Activated CD4-positive, alpha-beta memory T cell treated with anti-CD3 and anti-CD28 coated beads, Interleukin-2, amount 10 ng/mL, durations not matched to agents 7 days and 5 days (primary cell): Measurements from ENCODE around the gene ARHGAP4. TPM values are rescaled to one million over a fixed set of nuclear protein-coding genes. Genes with fewer than 3 reads are reported as not detected.

ENCODE experiments used
- CTCF ChIA-PET: fragments of 350-600 bp; sonication (Branson Sonifier 250); formaldehyde crosslinking; loops from one replicate; lab custom pipeline; 2021; ENCODE audit warnings: antibody characterized with exemption, inconsistent platforms; lab: Charles Lee
- POLR2A ChIA-PET: fragments of 350-600 bp; sonication (Branson Sonifier 250); formaldehyde crosslinking; loops from one replicate; lab custom pipeline; 2021; ENCODE audit warnings: antibody characterized with exemption; lab: Charles Lee
- DNase-seq: peaks from one replicate; pipeline ENCODE4 v3.0.0-alpha.2; 2020
- H3K27ac Mint-ChIP-seq: one replicate; pipeline ENCODE4 v1.8.0; 2021; ENCODE audit warnings: mild to moderate bottlenecking, mixed read lengths
- H3K27me3 Mint-ChIP-seq: one replicate; pipeline ENCODE4 v1.8.0; 2021; ENCODE audit warnings: mixed read lengths
- H3K36me3 Mint-ChIP-seq: one replicate; pipeline ENCODE4 v1.8.0; 2021; ENCODE audit warnings: low read depth, mixed read lengths
- H3K4me1 Mint-ChIP-seq: one replicate; pipeline ENCODE4 v1.8.0; 2021; ENCODE audit warnings: mixed read lengths
- H3K4me3 Mint-ChIP-seq: one replicate; pipeline ENCODE4 v1.8.0; 2021; ENCODE audit warnings: mild to moderate bottlenecking, mixed read lengths
- H3K9me3 Mint-ChIP-seq: one replicate; pipeline ENCODE4 v1.8.0; 2021; ENCODE audit warnings: mixed read lengths
- total RNA-seq, 2 experiments: library from RNA; stranded (reverse); gene quantifications; one replicate each; pipeline ENCODE4 v1.2.3, GENCODE V29; 2021

Gene ARHGAP4
- total RNA-seq, 2 experiments from 2014 or later, result 262 to 267 TPM

DNA sequence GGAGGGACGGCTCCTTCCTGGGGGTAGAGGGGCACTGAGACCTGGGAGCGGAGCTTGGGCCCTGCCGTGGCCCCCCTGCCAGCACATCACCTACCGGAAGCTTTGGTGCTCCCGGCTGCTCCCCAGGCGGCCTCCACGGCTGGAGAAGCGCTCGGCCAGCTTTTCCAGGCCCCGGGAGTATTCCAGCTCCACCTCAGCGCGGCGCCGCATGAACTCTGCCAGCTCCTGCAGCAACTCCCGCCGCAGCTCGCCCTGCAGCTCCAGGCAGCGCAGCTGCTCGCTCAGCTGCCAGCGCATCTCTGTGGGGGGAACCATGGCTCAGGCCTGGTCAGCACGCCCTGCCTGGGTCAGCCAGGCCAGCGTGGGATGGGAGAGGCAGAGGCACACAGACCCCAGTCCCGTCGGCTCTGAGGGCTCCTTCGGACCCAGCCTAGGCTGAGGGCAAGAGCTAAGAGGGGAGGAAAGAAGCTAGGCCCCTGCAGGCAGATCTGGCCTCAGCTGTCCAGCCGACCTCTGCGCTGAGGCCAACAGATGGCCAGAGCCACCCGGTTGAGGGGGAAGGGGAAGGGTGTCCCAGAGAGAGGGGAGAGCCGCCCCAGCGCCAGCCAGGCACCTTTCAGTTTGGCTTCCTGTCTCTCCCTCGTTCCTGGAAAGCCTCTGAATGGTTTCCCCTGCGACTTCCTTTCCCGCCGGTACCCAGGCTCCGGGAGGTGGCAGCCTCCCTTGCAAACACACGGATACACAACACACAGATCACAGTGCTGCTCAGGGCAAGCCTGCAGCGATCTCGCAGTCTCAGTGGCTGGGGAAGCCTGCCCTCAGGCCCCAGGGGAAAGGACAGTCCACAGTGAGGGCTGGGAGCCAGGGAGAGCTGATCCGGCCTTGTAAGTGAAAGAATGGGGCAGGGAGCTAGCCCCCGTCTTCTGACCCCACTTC is 4.3 kb downstream of the ARHGAP4 start:
- CTCF ChIA-PET, result interaction anchor here (1.1 to 10.4 kb wide), 2 partner anchors 11 to 27 kb away, joined by 3 to 148 read pairs; partner anchors contain the start of gene RENBP
- no peaks in the 10 kb centered on the region for H3K27me3 Mint-ChIP-seq
- no peak for DNase-seq
- POLR2A ChIA-PET, result interaction anchor here (0.8 to 9.6 kb wide), 6 partner anchors 12 to 127 kb away, joined by 3 to 201 read pairs (median 58); partner anchors contain the start of genes HCFC1, IDH3G, NAA10 and RENBP
- peaks cover 27% of the 10 kb centered on the region for H3K4me1 Mint-ChIP-seq
- H3K27ac Mint-ChIP-seq, result peak overlapping the region; percentile 97
- no peaks in the 10 kb centered on the region for H3K9me3 Mint-ChIP-seq
- H3K4me3 Mint-ChIP-seq, result peak overlapping the region; percentile 97
- H3K36me3 Mint-ChIP-seq, result peaks cover 54% of the 10 kb centered on the region

DNA sequence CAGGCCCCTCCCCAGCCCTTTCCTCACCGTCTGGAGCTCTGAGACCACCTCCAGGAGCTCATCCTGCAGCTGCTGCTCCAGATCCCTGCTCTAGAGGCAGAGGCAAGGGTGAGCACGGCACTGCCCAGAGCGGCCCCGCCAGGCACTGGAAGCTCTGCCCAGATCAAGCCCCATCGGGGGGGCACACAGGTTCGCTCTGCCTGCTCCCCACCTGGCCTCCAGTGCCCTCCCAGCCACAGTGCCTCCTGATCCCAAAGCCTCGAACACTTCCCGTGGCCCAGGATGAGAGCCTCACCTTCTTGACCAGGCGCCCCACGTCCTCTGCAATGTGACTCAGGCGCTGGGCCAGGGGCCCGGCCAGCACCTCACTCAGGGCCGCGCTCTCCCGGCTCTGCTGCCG is 5.0 kb downstream of the ARHGAP4 start:
- peaks cover 60% of the 10 kb centered on the region for H3K36me3 Mint-ChIP-seq
- H3K27ac Mint-ChIP-seq, result no peak overlapping the region
- ChIA-PET CTCF (interaction anchor here (10.4 kb wide), 1 partner anchor 27 kb away, joined by 148 read pairs; the partner anchor contains the start of gene RENBP), POLR2A (interaction anchor here (8.7 kb wide), 1 partner anchor 11 kb away, joined by 114 read pairs; no protein-coding TSS in a partner anchor)
- H3K27me3 Mint-ChIP-seq, result no peaks in the 10 kb centered on the region
- no peak for DNase-seq
- no peak overlapping the region for H3K4me3 Mint-ChIP-seq
- H3K9me3 Mint-ChIP-seq, result no peaks in the 10 kb centered on the region
- peaks cover 29% of the 10 kb centered on the region for H3K4me1 Mint-ChIP-seq

DNA sequence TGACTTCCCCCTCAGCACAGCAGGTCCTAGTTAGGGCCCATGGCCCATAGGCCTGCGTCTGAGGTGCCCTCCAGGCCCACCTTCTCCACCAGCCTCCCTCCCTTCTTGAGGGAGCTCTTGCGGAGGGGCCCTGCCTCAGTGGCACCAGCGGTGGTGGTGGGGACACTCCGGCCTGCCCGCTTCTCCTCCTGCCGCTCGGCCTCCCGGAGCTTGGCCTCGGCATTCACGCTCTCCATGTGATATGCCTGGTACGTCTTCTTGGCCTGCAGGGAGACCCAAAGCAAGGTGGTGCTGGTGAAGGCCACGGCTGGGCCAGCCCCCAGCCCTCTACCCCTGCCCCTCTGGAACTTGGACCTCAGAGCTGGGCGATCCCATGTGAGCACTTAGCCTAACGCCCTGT is 5.5 kb downstream of the ARHGAP4 start:
- no peak for DNase-seq
- H3K4me1 Mint-ChIP-seq, result peaks cover 31% of the 10 kb centered on the region
- ChIA-PET POLR2A (interaction anchor here (1.5 to 2.2 kb wide), 2 partner anchors 14 to 24 kb away, joined by 3 to 5 read pairs; partner anchors contain the start of gene RENBP), CTCF (interaction anchor here (10.4 kb wide), 1 partner anchor 28 kb away, joined by 148 read pairs; the partner anchor contains the start of gene RENBP)
- H3K9me3 Mint-ChIP-seq, result no peaks in the 10 kb centered on the region
- peaks cover 63% of the 10 kb centered on the region for H3K36me3 Mint-ChIP-seq
- H3K4me3 Mint-ChIP-seq, result no peak overlapping the region
- H3K27me3 Mint-ChIP-seq, result no peaks in the 10 kb centered on the region
- no peak overlapping the region for H3K27ac Mint-ChIP-seq

DNA sequence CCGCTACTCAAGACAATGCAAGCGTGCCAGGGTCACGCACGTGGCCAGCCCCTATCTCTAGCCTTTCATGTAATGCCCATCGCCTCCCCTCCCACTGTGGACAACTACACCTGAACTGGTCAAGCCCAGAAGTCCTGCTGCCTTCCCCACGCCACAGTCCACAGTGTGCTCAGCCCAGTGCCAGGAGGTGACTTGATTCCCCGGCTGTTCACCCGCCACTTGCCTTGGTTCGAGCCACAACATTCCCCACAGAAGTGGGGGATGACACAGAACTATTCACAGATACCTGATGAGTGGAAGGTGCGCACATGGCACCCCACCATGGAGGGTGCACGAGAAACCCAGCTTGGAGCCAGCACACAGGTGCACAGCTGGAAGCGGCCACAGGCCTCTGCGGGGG is 6.8 kb downstream of the ARHGAP4 start:
- no peaks in the 10 kb centered on the region for H3K27me3 Mint-ChIP-seq
- H3K9me3 Mint-ChIP-seq, result no peaks in the 10 kb centered on the region
- ChIA-PET POLR2A (interaction anchor here (1.5 to 2.2 kb wide), 2 partner anchors 13 to 26 kb away, joined by 3 to 5 read pairs; partner anchors contain the start of gene RENBP), CTCF (interaction anchor here (1.1 kb wide), 1 partner anchor 28 kb away, joined by 4 read pairs; no protein-coding TSS in a partner anchor)
- peaks cover 51% of the 10 kb centered on the region for H3K36me3 Mint-ChIP-seq
- no peak for DNase-seq
- H3K4me3 Mint-ChIP-seq, result no peak overlapping the region
- H3K4me1 Mint-ChIP-seq, result peaks cover 30% of the 10 kb centered on the region
- H3K27ac Mint-ChIP-seq, result no peak overlapping the region

DNA sequence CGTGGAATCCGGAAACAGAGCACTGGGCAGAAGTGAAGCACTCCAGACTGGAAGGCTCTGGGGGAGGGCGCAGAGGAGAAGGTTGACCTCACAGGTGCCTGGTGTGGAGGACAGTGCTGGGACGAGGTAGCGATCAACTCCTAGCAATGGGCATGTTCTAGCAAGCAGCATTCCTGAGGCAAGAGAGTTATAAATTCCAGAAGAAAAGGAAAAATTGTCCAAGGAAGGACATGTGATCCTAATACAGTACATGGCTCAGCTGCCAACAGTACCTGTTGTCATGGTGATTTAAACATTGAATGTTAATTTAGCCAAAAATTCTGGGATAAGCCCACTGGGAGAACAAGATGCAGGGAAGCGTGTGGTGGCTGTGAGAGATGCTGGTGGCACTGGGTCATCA is 8.2 kb downstream of the ARHGAP4 start:
- Mint-ChIP-seq H3K4me1 (peaks cover 21% of the 10 kb centered on the region), H3K9me3 (no peaks in the 10 kb centered on the region), H3K27me3 (no peaks in the 10 kb centered on the region), H3K27ac (no peak overlapping the region), H3K36me3 (peaks cover 45% of the 10 kb centered on the region), H3K4me3 (no peak overlapping the region)
- DNase-seq, result no peak
- ChIA-PET CTCF (interaction anchor here (1.3 kb wide), 1 partner anchor 11 kb away, joined by 3 read pairs; no protein-coding TSS in a partner anchor), POLR2A (interaction anchor here (1.1 kb wide), 1 partner anchor 11 kb away, joined by 3 read pairs; no protein-coding TSS in a partner anchor)

DNA sequence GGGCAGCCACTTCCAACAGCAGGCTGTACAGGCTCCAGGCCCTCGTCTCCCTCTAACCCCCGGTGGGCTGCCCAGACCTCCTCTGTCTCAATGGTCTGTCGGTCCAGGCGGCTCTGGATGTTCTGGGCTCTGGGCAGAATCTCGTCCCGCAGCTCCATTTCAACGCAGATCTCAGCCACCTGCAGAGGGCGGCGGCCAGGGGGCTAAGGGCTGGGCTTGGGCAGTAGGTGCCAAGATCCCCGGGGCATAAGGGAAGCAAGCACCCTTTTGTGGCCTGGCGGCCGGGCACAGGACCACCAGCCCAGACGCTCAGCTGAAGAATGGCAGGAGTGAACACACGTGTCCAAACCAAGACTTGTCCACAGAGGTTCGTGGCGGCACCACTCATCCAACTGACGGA is 12.4 kb downstream of the ARHGAP4 start:
- POLR2A ChIA-PET, result interaction anchor here (0.6 to 9.4 kb wide), 2 partner anchors 12 to 149 kb away, joined by 3 to 114 read pairs; partner anchors contain the start of genes ARHGAP4 and PLXNB3
- no peak for DNase-seq
- Mint-ChIP-seq H3K27me3 (no peaks in the 10 kb centered on the region), H3K9me3 (no peaks in the 10 kb centered on the region), H3K4me3 (no peak overlapping the region), H3K4me1 (peaks cover 6% of the 10 kb centered on the region), H3K36me3 (peaks cover 37% of the 10 kb centered on the region), H3K27ac (no peak overlapping the region)
- CTCF ChIA-PET, result interaction anchor here (1.2 kb wide), 1 partner anchor 33 kb away, joined by 3 read pairs; no protein-coding TSS in a partner anchor

DNA sequence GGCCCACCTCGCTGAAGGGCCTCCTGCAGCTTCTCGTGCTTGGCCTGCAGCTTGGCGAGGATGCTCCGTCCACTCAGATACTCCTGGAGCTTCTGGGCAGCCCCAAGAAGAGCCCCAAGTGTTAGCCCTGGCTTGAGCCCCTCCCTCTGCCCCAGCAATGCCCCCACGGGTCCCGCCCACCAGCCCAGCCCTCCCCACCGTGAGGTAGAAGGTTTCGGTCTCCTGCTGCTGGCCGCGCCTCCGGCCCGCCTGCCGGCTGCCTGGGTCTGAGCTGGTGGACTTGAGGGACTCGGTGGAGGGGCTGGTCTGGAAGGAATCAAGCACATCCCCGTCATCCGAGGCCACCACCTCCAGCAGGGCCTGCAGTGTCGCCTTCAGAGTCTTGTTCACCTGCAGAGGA is 12.9 kb downstream of the ARHGAP4 start:
- CTCF ChIA-PET, result interaction anchor here (1.2 kb wide), 1 partner anchor 34 kb away, joined by 3 read pairs; no protein-coding TSS in a partner anchor
- Mint-ChIP-seq H3K36me3 (peaks cover 32% of the 10 kb centered on the region), H3K27me3 (no peaks in the 10 kb centered on the region), H3K4me3 (no peak overlapping the region), H3K9me3 (no peaks in the 10 kb centered on the region), H3K4me1 (peaks cover 6% of the 10 kb centered on the region), H3K27ac (no peak overlapping the region)
- POLR2A ChIA-PET, result interaction anchor here (9.4 kb wide), 1 partner anchor 12 kb away, joined by 114 read pairs; the partner anchor contains the start of gene ARHGAP4
- DNase-seq, result no peak

DNA sequence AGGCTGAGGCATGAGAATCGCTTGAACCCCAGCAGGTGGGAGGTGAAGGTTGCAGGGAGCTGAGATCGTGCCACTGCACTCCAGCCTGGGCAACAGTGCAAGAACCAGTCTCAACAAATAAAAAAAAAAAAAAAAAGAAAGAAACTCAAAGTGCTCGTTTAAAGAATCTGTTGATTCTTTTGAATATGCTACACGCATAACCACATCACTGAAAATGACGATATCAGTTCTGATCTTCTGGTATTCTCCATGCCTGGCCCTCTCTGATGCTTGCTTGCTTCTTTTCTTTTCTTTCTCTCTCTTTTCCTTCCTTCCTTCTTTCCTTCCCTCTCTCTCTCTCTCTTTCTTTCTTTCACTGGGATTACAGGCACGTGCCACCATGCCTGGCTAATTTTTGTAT is 14.3 kb downstream of the ARHGAP4 start:
- POLR2A ChIA-PET, result interaction anchor here (9.4 kb wide), 1 partner anchor 14 kb away, joined by 114 read pairs; the partner anchor contains the start of gene ARHGAP4
- Mint-ChIP-seq H3K36me3 (peaks cover 26% of the 10 kb centered on the region), H3K4me3 (no peak overlapping the region), H3K27ac (no peak overlapping the region), H3K4me1 (peaks cover 6% of the 10 kb centered on the region), H3K9me3 (no peaks in the 10 kb centered on the region), H3K27me3 (no peaks in the 10 kb centered on the region)
- DNase-seq, result no peak
- CTCF ChIA-PET, result no interaction called here

DNA sequence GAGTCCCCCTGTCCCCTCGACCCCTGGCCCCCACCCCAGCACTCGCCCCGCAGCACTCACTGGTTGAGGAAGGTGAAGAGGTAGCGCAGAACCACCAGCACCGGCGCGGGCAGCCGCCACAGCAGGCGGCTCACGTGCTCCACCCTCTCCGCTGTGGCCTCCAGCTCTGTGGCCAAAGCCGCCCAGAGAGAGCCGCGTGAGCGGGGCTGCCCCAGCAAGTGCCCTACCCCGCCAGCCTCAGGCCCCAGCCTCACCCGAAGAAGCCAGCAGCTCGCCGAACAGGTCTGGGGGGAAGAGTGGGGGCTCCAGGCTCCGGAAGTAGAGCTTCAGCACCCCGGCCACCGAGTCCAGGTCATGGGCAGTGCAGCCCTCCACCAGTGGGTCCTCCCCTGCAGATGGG is 15.6 kb downstream of the ARHGAP4 start:
- Mint-ChIP-seq H3K36me3 (peaks cover 16% of the 10 kb centered on the region), H3K4me3 (no peak overlapping the region), H3K4me1 (peaks cover 9% of the 10 kb centered on the region), H3K27ac (no peak overlapping the region), H3K9me3 (no peaks in the 10 kb centered on the region), H3K27me3 (no peaks in the 10 kb centered on the region)
- no peak for DNase-seq
- POLR2A ChIA-PET, result interaction anchor here (9.4 kb wide), 1 partner anchor 15 kb away, joined by 114 read pairs; the partner anchor contains the start of gene ARHGAP4
- CTCF ChIA-PET, result interaction anchor here (1.0 kb wide), 1 partner anchor 15 kb away, joined by 3 read pairs; no protein-coding TSS in a partner anchor

DNA sequence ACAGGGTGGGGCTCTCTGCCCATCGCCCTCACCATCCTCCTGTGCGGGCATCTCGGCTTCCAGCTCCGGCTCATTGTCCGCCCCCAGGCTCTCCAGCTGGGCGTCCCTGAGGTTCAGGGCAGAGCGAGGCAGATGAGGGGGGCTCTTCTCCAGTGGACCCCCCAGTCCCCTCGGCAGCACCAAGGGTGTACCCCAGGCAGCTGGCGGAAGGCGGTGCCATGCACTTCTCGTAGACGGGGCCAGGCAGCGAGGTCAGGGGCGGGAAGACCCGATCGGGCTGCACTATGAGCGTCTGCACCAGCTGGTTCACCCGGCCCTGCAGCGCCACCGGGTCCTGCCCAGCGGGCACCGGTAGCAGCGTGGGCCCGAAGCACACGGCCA is 16.1 kb downstream of the ARHGAP4 start:
- no peak overlapping the region for H3K27ac Mint-ChIP-seq
- DNase-seq, result no peak
- ChIA-PET POLR2A (interaction anchor here (9.4 kb wide), 1 partner anchor 15 kb away, joined by 114 read pairs; the partner anchor contains the start of gene ARHGAP4), CTCF (no interaction called here)
- H3K4me3 Mint-ChIP-seq, result no peak overlapping the region
- peaks cover 16% of the 10 kb centered on the region for H3K36me3 Mint-ChIP-seq
- no peaks in the 10 kb centered on the region for H3K9me3 Mint-ChIP-seq
- H3K27me3 Mint-ChIP-seq, result no peaks in the 10 kb centered on the region
- H3K4me1 Mint-ChIP-seq, result peaks cover 10% of the 10 kb centered on the region

DNA sequence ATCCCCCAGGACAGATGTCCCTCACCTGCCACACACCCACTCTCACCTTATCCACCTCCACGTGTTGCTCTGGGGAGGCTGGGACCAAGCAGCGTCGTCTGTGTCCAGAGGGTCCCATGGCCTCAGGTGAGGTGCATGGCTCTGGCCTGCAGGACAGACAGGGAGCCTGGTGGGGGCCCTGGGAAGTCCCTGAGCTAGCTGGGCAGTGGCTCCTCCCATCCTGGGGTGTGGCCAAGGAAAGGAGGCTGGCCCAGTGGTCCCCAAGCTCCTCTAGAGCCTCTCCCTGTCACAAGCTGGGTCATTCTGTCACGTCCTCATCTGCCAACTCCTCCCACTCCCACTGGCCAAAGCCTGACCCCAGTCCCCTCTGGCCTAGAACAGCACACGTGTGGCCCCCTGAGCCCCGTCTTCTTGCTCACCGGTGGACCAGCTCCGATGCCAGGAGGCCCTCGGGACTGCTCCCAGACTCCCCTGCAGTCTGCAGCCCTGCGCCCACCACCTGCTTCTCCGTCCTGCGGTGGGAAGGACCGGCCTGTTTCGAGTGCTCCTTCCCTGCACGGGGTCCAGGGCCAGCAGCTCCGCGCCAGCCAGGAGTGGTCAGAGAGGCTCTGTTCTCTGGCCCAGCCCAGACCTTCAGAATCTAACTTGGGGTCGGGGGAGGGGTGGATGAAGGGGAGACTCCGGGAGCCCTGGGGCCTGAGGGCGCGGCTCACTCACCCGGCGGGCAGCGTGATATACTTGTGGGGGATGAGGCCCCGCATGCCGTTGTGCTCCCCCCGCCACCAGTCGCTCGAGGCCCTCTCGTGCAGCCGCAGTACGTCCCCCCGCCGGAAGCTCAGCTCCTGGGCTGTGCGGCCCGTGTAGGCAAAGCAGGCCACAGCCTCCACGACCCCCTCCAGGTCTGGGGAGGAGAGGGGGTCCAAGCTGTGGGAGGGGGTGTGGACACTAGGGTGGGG is 16.8 kb downstream of the ARHGAP4 start:
- Mint-ChIP-seq H3K27ac (no peak overlapping the region), H3K4me3 (no peak overlapping the region), H3K27me3 (no peaks in the 10 kb centered on the region), H3K4me1 (peaks cover 12% of the 10 kb centered on the region), H3K36me3 (peaks cover 16% of the 10 kb centered on the region), H3K9me3 (no peaks in the 10 kb centered on the region)
- DNase-seq, result no peak
- ChIA-PET POLR2A (interaction anchor here (1.1 to 9.4 kb wide), 3 partner anchors 16 to 60 kb away, joined by 3 to 114 read pairs (median 4); partner anchors contain the start of gene ARHGAP4), CTCF (no interaction called here)
